ENCODE data around the gene DNAAF5. TPM values are rescaled to one million over a fixed set of nuclear protein-coding genes. Genes with fewer than 3 reads are reported as not detected.
A peak's percentile ranks its signal among the peaks of the same experiment; 100 is the strongest.

Gene DNAAF5
- total and polyA plus RNA-seq, 9 of the 15 experiments (the other 6 are each of a cell fraction or from before 2014, with no cell fraction given): 3.1 to 69.7 (median 19.1) TPM

GRCh38 chr7:815284-816216, 89.1 kb downstream of the DNAAF5 start (continued):
- TF ChIP-seq KDM1A (IDR thresholded peaks at IDR 0.05) (peak in 1 of 2 experiments; percentile 18; a peak in 1 of 4 replicates), PCBP2 (IDR thresholded peaks at IDR 0.05; ENCODE audit: low read depth, low read length, poor library complexity, severe bottlenecking) (no peak), NONO (IDR thresholded peaks at IDR 0.05; ENCODE audit: low read depth in 2 of 2, low read length in 1 of 2) (no peak), SMAD1 (IDR thresholded peaks at IDR 0.05; ENCODE audit: low read depth, low read length, partially characterized antibody) (no peak), RBM17 (IDR thresholded peaks at IDR 0.05; ENCODE audit: borderline replicate concordance, low read depth, low read length) (no peak), ZNF444 (CRISPR knock-in tag; IDR thresholded peaks at IDR 0.05) (no peak), ARHGAP35 (IDR thresholded peaks at IDR 0.05; ENCODE audit: partially characterized antibody) (no peak), ZNF165 (CRISPR knock-in tag; IDR thresholded peaks at IDR 0.05; ENCODE audit: borderline replicate concordance) (no peak), SMC3 (conservative IDR thresholded peaks at IDR 0.05; ENCODE audit: insufficient read depth, low read depth, low read length) (no peak), HMGN3 (IDR thresholded peaks at IDR 0.05; ENCODE audit: borderline replicate concordance, extremely low read depth, insufficient read length, low read depth, low read length) (peak; percentile 36), MECOM (CRISPR knock-in tag; IDR thresholded peaks at IDR 0.05) (no peak), CREB1 (IDR thresholded peaks at IDR 0.05) (no peak), CREB1 (CRISPR knock-in tag; IDR thresholded peaks at IDR 0.05) (0 out of 2 replicates have a peak, but pooled peaks have one; percentile 20), CUX1 (CRISPR knock-in tag; IDR thresholded peaks at IDR 0.05) (no peak)

All from K562 (cell line).